Astrocyte of the hippocampus (primary cell): ENCODE measurements around the gene MYH11.
"Not testable (repeated sequence)": the region's sequence is repeated elsewhere in the genome, so short reads cannot be mapped to it uniquely, and the experiment has no call there.

ENCODE experiments used
- DNase-seq: peaks from one replicate; pipeline ENCODE4 v3.0.0; 2011; ENCODE audit warnings: low read depth, low spot score

Gene MYH11

DNA sequence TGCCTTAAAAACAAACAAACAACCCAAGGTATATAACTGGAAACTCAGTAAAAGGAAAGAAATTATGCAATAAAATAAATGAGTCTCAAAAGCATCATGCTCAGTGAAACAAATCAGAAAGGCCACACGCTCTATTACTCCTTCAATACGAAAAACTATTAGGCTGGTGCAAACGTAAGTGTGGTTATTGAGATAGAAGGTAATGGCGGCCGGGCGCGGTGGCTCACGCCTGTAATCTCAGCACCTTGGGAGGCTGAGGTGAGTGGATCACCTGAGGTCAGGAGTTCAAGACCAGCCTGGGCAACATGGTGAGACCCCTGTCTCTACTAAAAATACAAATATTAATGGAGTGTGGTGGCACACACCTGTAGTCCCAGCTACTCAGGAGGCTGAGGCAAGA is 17.6 kb downstream of the MYH11 start:
- DNase-seq = not testable (repeated sequence)

GRCh38 chr16:15837761-15838160 is 19.1 kb downstream of the MYH11 start:
- DNase-seq = no peak

- no peak for DNase-seq
Observed at GRCh38 chr16:15836965-15837611, 19.7 kb downstream of the MYH11 start.

- DNase-seq = no peak
Observed at GRCh38 chr16:15836074-15836473, 20.8 kb downstream of the MYH11 start.

- no peak for DNase-seq
Observed at GRCh38 chr16:15835136-15835878, 21.5 kb downstream of the MYH11 start.

- DNase-seq = no peak
Observed at GRCh38 chr16:15834502-15834901, 22.3 kb downstream of the MYH11 start.

- DNase-seq = no peak
Observed at GRCh38 chr16:15833541-15833940, 23.3 kb downstream of the MYH11 start.

DNA sequence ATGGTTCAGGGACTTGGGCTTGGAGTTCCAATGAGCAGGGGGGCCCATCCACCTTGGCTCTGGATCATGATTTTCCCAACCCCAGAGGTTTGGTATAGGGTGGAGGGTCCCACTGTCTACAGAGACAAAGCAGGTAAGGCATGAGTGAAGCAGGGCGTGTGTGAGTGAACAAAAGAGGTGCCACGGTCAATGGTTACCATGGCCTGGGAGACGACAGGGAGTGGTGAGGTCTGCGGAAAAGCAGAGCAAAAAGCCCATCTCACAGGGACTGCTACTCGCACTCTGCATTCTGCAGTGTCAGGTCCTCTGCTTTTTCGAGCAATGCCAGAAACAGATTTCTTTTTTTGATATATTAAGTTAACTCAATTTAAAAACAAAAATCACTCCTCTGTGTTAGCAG is 24.6 kb downstream of the MYH11 start:
- DNase-seq = no peak

GRCh38 chr16:15830832-15831451 is 25.9 kb downstream of the MYH11 start:
- DNase-seq = no peak

GRCh38 chr16:15829460-15829859 is 27.4 kb downstream of the MYH11 start:
- peak; percentile 49 for DNase-seq

DNA sequence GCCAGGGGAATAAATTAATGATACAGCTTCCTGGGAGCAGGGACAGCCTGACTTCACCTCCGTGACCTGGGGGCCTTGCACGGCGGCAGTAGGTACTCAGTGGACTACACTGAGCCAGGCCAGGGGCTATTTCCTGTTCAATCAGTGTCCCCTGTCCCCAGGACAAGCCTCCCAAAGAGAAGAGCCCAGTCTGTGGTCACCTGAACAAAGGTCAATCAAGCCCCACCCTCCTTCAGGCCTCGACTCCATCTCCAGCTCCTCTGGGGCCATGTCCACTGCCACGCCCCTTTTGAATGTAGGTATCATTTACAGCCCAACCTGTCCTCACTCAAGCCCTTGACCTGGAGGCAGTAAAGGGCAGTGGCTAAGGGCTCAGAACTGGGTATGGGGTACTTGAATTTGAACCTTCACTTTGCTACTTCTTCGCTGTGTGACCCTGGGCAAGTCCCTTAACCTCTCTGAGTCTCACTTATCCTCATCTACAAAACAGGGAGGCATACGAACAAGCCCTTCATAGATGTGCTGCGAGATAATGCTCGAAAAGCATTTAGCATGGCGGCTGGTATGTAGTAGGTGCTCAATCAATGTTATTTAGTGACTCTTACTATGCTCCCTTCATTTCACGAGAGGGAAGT is 29.0 kb downstream of the MYH11 start:
- DNase-seq = no peak

- DNase-seq = no peak
Observed at GRCh38 chr16:15827299-15827698, 29.5 kb downstream of the MYH11 start.

DNA sequence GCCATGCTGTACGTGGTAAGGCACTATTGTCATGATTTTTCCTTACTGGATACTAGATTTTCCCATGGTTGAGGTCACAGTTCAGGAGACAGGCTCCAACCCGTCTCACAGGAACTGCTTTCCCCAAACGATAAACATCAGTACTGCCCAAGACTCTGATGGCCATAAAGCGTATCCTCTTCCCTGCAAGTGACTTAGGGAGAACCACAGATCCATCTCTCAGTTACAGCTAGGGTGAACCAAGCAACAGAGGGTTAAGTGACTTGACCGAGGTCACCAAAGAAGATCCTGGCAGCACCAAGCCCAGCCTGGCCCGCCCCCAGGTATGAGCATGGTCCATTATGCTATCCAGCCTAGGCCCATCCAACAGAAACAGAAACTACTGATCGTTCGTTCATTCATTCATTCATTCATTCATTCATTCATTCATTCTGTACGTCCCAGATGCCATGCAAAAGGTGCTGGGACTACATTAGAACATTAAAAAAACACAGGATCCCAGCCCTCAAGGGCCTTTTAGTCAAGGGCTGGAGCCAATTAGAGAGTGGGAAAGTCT is 31.0 kb downstream of the MYH11 start:
- no peak for DNase-seq

- DNase-seq = peak; percentile 21
Observed at GRCh38 chr16:15822957-15823356, 33.9 kb downstream of the MYH11 start.

DNA sequence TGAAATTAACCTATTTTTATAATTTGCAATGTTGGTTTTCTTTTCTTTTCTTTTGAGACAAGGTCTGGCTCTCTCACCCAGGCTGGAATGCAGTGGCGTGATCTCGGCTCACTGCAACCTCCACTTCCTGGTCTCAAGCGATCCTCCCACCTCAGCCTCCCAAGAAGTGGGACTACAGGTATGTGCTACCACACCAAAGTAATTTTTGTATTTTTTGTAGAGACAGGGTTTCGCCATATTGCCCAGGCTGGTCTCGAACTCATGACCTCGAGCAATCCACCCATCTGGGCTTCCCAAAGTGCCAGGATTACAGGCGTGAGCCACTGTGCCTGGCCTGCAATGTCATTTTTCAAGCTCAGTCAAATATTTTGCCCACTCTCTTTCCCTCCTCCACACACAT is 36.0 kb downstream of the MYH11 start:
- DNase-seq = no peak

- no peak for DNase-seq
Observed at GRCh38 chr16:15819046-15819445, 37.8 kb downstream of the MYH11 start.

DNA sequence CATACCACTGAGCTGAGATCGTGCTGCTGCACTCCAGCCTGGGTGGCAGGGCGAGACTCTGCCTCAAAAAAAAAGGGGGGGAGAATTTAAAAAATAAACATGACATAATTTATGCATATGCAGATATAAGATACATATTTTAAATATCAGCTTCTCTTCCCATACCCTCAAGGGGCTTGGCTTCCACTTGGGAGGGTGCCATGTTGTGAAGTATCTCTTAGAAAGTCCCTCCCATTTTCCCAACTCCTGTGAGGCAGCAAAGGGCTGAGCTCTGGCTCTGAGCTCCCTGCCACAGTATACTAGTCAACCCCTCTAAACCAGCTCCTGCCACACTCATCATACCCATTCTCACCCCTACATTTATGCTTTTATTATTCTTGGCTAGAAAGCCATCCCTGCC is 39.4 kb downstream of the MYH11 start:
- DNase-seq = no peak

DNA sequence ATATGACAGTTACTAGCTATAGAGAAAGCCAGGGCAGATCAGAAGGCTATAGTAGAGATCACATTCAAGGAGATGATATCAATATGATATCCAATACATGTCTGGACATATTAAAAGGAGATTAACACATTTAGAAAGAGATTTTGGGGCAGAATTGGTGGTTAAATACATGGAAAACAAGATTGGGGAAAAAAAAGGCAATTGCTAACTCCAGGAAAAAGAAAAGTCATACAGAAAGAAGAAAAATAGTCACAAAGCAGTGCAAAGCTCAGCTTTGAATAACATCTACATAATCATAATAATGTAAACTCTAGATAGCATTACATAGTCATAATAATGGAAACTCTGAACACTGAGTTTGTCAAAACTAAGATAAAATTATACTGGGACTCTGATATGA is 40.6 kb downstream of the MYH11 start:
- no peak for DNase-seq

GRCh38 chr16:15812401-15812750 is 44.5 kb downstream of the MYH11 start:
- DNase-seq = not testable (repeated sequence)

GRCh38 chr16:15811481-15812400 is 45.1 kb downstream of the MYH11 start:
- DNase-seq = peak; percentile 86

- no peak for DNase-seq
Observed at GRCh38 chr16:15810949-15811348, 45.9 kb downstream of the MYH11 start.
